ENCODE results near the gene PYGL. TPM values are rescaled to one million over a fixed set of nuclear protein-coding genes. Genes with fewer than 3 reads are reported as not detected.

Gene PYGL
- total RNA-seq, 1 experiment from 2014 or later: 23.0 TPM

DNA sequence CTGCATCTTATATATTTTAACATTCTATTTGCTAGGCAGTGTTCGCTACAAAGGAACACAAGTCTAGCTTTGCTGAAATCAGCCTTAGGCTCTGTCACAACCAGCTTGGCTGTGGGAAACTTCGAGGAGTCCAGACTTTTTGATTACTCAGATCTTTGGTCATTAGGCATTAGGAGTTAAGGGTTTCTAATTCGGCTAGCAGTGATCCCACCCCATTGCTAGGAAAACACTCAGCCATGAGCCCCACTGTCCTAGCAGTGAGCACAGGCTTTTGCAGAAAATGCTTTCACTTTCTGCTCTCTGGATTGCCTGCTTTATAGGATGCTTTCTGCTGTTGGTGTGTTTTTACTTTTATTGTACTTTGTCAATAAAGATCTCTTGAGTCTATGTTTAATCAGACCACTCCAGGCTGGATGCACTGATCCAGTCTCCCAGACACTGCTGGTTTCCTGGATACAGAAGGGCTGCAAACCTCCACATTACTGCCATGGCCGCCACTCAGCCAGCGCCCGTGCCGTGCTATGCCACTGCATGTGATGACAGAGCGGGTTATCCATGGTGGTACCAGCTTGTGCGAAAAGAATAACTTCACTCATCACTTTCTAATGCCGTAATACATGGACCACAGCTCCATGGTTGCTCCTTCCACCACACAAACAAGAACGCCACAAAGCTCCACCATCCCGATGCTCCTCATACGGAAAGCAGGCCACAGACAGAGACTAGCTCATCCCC is 41.0 kb upstream of the PYGL start:
- in situ Hi-C loops (cut with HindIII; ENCODE audit: low pct_unique_long_range_greater_than_20kb, low sequenced_read_pairs) (no loop called here), intact Hi-C loops (cut with micrococcal nuclease; ENCODE audit: unreplicated experiment) (no loop called here)
- DNase-seq (ENCODE audit: low read depth, low spot score) (no peak), ATAC-seq (no peak)
- TF ChIP-seq POLR2AphosphoS5 (IDR thresholded peaks at IDR 0.05; ENCODE audit: low read depth, low read length) (no peak), CTCF (IDR thresholded peaks at IDR 0.05) (no peak), TCF7L2 (IDR thresholded peaks at IDR 0.05; ENCODE audit: low read depth, low read length) (no peak), SIN3A (IDR thresholded peaks at IDR 0.05; ENCODE audit: borderline replicate concordance, insufficient read depth, low read depth, low read length) (no peak)
- TF ChIP-seq, protein P1, sequence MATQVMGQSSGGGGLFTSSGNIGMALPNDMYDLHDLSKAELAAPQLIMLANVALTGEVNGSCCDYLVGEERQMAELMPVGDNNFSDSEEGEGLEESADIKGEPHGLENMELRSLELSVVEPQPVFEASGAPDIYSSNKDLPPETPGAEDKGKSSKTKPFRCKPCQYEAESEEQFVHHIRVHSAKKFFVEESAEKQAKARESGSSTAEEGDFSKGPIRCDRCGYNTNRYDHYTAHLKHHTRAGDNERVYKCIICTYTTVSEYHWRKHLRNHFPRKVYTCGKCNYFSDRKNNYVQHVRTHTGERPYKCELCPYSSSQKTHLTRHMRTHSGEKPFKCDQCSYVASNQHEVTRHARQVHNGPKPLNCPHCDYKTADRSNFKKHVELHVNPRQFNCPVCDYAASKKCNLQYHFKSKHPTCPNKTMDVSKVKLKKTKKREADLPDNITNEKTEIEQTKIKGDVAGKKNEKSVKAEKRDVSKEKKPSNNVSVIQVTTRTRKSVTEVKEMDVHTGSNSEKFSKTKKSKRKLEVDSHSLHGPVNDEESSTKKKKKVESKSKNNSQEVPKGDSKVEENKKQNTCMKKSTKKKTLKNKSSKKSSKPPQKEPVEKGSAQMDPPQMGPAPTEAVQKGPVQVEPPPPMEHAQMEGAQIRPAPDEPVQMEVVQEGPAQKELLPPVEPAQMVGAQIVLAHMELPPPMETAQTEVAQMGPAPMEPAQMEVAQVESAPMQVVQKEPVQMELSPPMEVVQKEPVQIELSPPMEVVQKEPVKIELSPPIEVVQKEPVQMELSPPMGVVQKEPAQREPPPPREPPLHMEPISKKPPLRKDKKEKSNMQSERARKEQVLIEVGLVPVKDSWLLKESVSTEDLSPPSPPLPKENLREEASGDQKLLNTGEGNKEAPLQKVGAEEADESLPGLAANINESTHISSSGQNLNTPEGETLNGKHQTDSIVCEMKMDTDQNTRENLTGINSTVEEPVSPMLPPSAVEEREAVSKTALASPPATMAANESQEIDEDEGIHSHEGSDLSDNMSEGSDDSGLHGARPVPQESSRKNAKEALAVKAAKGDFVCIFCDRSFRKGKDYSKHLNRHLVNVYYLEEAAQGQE (IDR thresholded peaks at IDR 0.05; ENCODE audit: insufficient read depth in 1 of 2, low read depth in 2 of 2, low read length in 1 of 2): no peak
- Histone ChIP-seq H3K9me3 (ENCODE audit: control insufficient read depth, insufficient read depth, low read depth, low read length) (no peaks in the 10 kb centered on the region), H3K4me3 (ENCODE audit: low read depth in 2 of 2, low read length in 2 of 2) (no peak overlapping the region), H3K27ac (ENCODE audit: low read length) (no peak overlapping the region), H3K4me1 (ENCODE audit: control insufficient read depth, insufficient read depth, low read length) (no peaks in the 10 kb centered on the region), H3K36me3 (ENCODE audit: control insufficient read depth, insufficient read depth, low read length) (no peaks in the 10 kb centered on the region), H3K27me3 (ENCODE audit: control insufficient read depth, insufficient read depth, low read length) (peaks cover 8% of the 10 kb centered on the region; the same call in 1 of the 2 replicates)
- ChIA-PET CTCF (interaction anchor here (0.6 kb wide), 1 partner anchor 103 kb away, joined by 3 read pairs; no protein-coding TSS in a partner anchor), POLR2A (interaction anchor here (0.6 kb wide), 1 partner anchor 410 kb away, joined by 3 read pairs; no protein-coding TSS in a partner anchor)
- no TSS peak for BruUV-seq (replicated peaks)

- DNase-seq (ENCODE audit: low read depth, low spot score): no peak
- H3K36me3 ChIP-seq (ENCODE audit: control insufficient read depth, insufficient read depth, low read length): no peaks in the 10 kb centered on the region
- no peaks in the 10 kb centered on the region for H3K9me3 ChIP-seq (ENCODE audit: control insufficient read depth, insufficient read depth, low read depth, low read length)
- no peak for TF ChIP-seq TCF7L2 (IDR thresholded peaks at IDR 0.05; ENCODE audit: low read depth, low read length)
- no peak for TF ChIP-seq SIN3A (IDR thresholded peaks at IDR 0.05; ENCODE audit: borderline replicate concordance, insufficient read depth, low read depth, low read length)
- TF ChIP-seq, protein P1 (IDR thresholded peaks at IDR 0.05; ENCODE audit: insufficient read depth in 1 of 2, low read depth in 2 of 2, low read length in 1 of 2): no peak
- no peak overlapping the region for H3K27ac ChIP-seq (ENCODE audit: low read length)
- H3K27me3 ChIP-seq (ENCODE audit: control insufficient read depth, insufficient read depth, low read length): peaks cover 8% of the 10 kb centered on the region; the same call in 1 of the 2 replicates
- BruUV-seq (replicated peaks): no TSS peak
- intact Hi-C loops (cut with micrococcal nuclease; ENCODE audit: unreplicated experiment): no loop called here
- ChIA-PET CTCF (no interaction called here), POLR2A (no interaction called here)
- in situ Hi-C loops (cut with HindIII; ENCODE audit: low pct_unique_long_range_greater_than_20kb, low sequenced_read_pairs): no loop called here
- H3K4me1 ChIP-seq (ENCODE audit: control insufficient read depth, insufficient read depth, low read length): no peaks in the 10 kb centered on the region
- no peak overlapping the region for H3K4me3 ChIP-seq (ENCODE audit: low read depth in 2 of 2, low read length in 2 of 2)
- ATAC-seq: no peak
These were observed 39.9 kb upstream of the PYGL start for GRCh38 chr14:50984036-50984710.
